ENCODE data around the gene BUD23.
"Not testable (repeated sequence)": the region's sequence is repeated elsewhere in the genome, so short reads cannot be mapped to it uniquely, and the experiment has no call there.

BUD23 gene

DNA sequence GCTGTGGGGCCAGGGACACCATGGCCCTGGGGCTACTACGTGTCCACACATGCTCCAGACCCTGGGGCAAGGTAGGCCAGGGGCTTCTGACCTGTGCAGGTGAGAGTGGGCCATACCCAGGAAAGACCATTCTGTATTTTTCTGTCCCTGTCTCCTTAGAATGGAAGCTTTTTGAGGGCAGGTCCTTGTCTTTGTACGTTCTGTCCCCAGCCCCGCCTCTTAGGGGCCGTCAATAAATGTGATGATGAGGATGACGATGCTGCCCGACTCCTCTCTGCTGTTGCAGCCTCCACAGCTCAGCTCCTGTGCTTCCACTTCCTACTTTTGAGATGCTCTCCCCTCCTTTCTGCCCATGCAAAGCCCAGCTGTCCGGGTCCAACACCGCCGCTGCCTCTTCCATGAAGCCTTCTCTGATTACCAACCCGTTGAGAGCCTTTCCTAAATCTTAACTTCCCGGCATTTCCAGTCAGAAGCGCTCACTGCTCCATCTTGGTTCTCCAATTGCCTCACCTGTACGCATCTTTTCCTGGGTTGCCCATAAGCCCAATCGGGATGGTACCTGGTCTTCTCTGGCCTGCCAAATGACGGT is 11.4 kb upstream of the BUD23 start:
- H3K27me3 ChIP-seq (ENCODE audit: insufficient read depth, poor library complexity, severe bottlenecking): no peaks in the 10 kb centered on the region
- H3K9me3 ChIP-seq (ENCODE audit: severe bottlenecking): no peaks in the 10 kb centered on the region
- no peak for ATAC-seq (ENCODE audit: low read depth)
- no peak overlapping the region for H3K27ac ChIP-seq (ENCODE audit: poor library complexity, severe bottlenecking)
- H3K4me3 ChIP-seq (ENCODE audit: severe bottlenecking): no peak overlapping the region
- H3K4me1 ChIP-seq (ENCODE audit: insufficient read depth, poor library complexity, severe bottlenecking): no peaks in the 10 kb centered on the region
- H3K36me3 ChIP-seq (ENCODE audit: low read depth): no peaks in the 10 kb centered on the region
- TF ChIP-seq, protein P1, sequence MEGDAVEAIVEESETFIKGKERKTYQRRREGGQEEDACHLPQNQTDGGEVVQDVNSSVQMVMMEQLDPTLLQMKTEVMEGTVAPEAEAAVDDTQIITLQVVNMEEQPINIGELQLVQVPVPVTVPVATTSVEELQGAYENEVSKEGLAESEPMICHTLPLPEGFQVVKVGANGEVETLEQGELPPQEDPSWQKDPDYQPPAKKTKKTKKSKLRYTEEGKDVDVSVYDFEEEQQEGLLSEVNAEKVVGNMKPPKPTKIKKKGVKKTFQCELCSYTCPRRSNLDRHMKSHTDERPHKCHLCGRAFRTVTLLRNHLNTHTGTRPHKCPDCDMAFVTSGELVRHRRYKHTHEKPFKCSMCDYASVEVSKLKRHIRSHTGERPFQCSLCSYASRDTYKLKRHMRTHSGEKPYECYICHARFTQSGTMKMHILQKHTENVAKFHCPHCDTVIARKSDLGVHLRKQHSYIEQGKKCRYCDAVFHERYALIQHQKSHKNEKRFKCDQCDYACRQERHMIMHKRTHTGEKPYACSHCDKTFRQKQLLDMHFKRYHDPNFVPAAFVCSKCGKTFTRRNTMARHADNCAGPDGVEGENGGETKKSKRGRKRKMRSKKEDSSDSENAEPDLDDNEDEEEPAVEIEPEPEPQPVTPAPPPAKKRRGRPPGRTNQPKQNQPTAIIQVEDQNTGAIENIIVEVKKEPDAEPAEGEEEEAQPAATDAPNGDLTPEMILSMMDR (IDR thresholded peaks at IDR 0.05; ENCODE audit: poor library complexity, severe bottlenecking): no peak
- DNase-seq (ENCODE audit: low spot score): no peak

DNA sequence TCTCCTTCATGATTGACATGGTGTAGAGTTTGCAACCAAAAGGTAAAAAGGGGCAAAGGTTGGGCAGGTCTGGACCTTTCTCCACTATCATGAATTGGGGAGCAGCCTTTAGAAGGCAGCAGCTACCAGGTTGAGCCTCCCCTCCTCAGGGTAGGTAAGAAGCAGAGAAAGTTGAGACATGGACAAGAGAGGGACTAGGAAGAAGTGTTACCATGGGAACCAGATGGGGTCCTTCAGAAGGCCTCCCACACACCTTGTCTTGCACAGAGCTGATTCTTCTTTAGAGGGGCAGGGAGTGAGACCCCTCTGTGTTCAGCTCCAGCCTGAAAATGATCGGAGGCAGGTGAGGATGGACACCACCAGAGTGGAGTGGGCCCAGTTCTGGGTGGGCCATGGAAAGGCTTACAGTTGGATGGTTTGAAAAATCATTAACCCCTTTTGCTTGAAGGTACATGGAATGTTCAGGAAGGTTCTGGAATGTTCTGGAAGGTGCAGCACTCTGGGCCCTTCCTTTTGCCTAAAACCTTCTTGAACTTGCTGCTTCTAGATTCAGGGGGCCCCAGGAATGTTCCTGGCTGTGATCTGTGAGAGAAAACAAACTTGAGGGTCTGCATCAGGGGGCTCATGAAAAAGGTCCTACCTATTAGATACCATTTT is 8.8 kb upstream of the BUD23 start:
- H3K4me3 ChIP-seq (ENCODE audit: severe bottlenecking): no peak overlapping the region

DNA sequence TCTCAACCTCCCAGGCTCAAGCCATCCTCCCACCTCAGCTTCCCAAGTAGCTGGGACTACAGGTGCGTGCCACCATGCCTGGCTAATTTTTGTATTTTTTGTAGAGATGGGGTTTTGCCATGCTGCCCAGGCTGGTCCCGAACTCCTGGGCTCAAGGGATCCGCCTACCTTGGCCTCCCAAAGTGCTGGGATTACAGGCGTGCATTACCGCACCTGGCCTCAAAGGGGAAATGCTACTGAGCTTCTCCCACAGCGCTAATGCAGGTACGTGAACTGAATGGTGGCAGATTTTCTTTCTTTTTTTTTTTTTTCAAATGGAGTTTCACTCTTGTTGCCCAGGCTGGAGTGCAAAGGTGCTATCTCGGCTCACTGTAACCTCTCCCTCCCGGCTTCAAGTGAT is 7.3 kb upstream of the BUD23 start:
- H3K4me1 ChIP-seq (ENCODE audit: insufficient read depth, poor library complexity, severe bottlenecking); H3K9me3 ChIP-seq (ENCODE audit: severe bottlenecking); H3K36me3 ChIP-seq (ENCODE audit: low read depth); H3K27me3 ChIP-seq (ENCODE audit: insufficient read depth, poor library complexity, severe bottlenecking); DNase-seq (ENCODE audit: low spot score); H3K4me3 ChIP-seq (ENCODE audit: severe bottlenecking); H3K27ac ChIP-seq (ENCODE audit: poor library complexity, severe bottlenecking); ATAC-seq (ENCODE audit: low read depth): not testable (repeated sequence)

More for the DNA sequence above, 8.8 kb upstream of the BUD23 start:
- Histone ChIP-seq H3K9me3 (ENCODE audit: severe bottlenecking) (no peaks in the 10 kb centered on the region), H3K27me3 (ENCODE audit: insufficient read depth, poor library complexity, severe bottlenecking) (no peaks in the 10 kb centered on the region), H3K36me3 (ENCODE audit: low read depth) (peaks cover 7% of the 10 kb centered on the region), H3K27ac (ENCODE audit: poor library complexity, severe bottlenecking) (no peak overlapping the region), H3K4me1 (ENCODE audit: insufficient read depth, poor library complexity, severe bottlenecking) (no peaks in the 10 kb centered on the region)
- ATAC-seq (ENCODE audit: low read depth) (no peak), DNase-seq (ENCODE audit: low spot score) (no peak)
- TF ChIP-seq, protein P1 (IDR thresholded peaks at IDR 0.05; ENCODE audit: poor library complexity, severe bottlenecking): no peak

DNA sequence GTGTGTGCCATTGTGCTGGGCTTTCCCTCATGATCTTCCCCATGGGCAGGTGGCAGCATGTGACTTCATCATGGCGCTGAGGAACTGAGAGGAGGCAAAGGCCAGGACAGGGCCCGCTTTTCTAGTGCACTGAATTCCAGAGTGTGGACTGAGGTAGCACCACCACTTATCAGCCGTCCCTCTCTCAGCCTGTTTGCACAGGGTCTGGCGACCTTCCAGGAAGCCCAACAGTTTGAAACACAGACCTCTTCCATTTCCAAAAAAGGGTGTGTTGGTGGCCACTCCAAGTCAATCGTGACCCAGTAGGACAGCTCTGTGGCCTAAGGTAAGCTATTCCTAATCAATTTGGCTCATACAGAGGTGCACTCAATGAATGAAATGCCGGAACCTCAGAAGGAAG is 4.5 kb upstream of the BUD23 start:
- no peak overlapping the region for H3K4me3 ChIP-seq (ENCODE audit: severe bottlenecking)
- H3K27ac ChIP-seq (ENCODE audit: poor library complexity, severe bottlenecking): no peak overlapping the region
- TF ChIP-seq, protein P1 (IDR thresholded peaks at IDR 0.05; ENCODE audit: poor library complexity, severe bottlenecking): no peak
- H3K36me3 ChIP-seq (ENCODE audit: low read depth): peaks cover 7% of the 10 kb centered on the region
- DNase-seq (ENCODE audit: low spot score): no peak
- H3K9me3 ChIP-seq (ENCODE audit: severe bottlenecking): no peaks in the 10 kb centered on the region
- ATAC-seq (ENCODE audit: low read depth): no peak
- H3K27me3 ChIP-seq (ENCODE audit: insufficient read depth, poor library complexity, severe bottlenecking): no peaks in the 10 kb centered on the region
- peaks cover 11% of the 10 kb centered on the region for H3K4me1 ChIP-seq (ENCODE audit: insufficient read depth, poor library complexity, severe bottlenecking)

DNA sequence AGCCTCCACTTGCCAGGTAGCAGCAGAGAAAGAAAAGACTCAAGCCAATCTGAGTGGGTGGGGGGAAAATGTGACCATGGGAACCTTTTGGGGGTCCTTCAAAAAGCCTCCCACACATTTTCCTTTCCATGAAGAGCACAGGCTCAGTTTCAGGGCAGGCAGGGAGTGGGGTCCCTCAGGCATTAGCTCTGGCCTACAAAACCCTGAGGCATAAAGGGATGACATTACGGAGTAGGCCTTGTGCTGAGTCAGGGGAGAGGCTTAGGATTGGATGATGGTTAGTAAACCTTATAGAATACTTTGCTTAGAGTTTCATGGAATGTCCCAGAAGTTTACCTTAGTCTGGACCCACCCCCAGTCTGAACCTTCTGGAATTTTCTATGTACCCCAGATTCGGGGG is 3.7 kb upstream of the BUD23 start:
- peaks cover 11% of the 10 kb centered on the region for H3K4me1 ChIP-seq (ENCODE audit: insufficient read depth, poor library complexity, severe bottlenecking)
- no peaks in the 10 kb centered on the region for H3K27me3 ChIP-seq (ENCODE audit: insufficient read depth, poor library complexity, severe bottlenecking)
- peaks cover 7% of the 10 kb centered on the region for H3K36me3 ChIP-seq (ENCODE audit: low read depth)
- no peak overlapping the region for H3K4me3 ChIP-seq (ENCODE audit: severe bottlenecking)
- DNase-seq (ENCODE audit: low spot score) (no peak), ATAC-seq (ENCODE audit: low read depth) (no peak)
- H3K9me3 ChIP-seq (ENCODE audit: severe bottlenecking): no peaks in the 10 kb centered on the region
- TF ChIP-seq, protein P1 (IDR thresholded peaks at IDR 0.05; ENCODE audit: poor library complexity, severe bottlenecking): no peak
- H3K27ac ChIP-seq (ENCODE audit: poor library complexity, severe bottlenecking): no peak overlapping the region
